Measurements from ENCODE around the gene GNB1.
"Not testable (repeated sequence)": the region's sequence is repeated elsewhere in the genome, so short reads cannot be mapped to it uniquely, and the experiment has no call there.

The GNB1 gene

DNA sequence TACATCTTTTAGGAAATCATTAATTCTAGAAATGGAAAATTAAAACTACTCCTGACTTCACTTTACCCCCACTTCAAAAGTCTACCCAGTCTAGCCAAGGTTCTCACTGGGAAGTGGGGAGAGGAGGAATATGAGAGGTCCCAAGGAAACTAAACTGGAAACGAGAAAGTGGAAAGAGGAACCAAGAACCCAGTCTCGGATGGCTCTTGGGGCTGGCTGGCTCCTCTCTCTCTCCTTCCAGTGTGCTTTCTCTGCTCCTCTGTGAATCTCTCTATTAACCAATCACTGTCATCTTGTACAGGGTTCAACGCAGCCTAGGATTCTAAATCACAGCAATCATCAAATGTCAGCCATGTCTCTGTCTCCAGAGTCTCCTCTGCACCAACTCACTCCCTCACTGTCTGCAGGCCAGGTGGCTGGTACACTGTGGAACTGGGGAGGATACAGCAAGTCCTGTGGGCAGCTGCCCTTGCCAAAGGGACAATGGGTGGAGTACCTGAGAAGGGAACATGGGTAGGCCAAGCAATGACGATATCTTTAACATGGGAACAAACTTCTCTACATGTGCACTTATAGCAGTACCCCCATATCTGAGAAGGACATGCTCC lies 33.7 kb downstream of the GNB1 start:
- no peak for TF ChIP-seq CTCF (IDR thresholded peaks at IDR 0.05; ENCODE audit: low read depth, low read length)
- no peak for DNase-seq (ENCODE audit: extremely low read depth, low read depth)

GRCh38 chr1:1856161-1856560 lies 34.7 kb downstream of the GNB1 start:
- DNase-seq (ENCODE audit: extremely low read depth, low read depth) = not testable (repeated sequence)

GRCh38 chr1:1853593-1854257 lies 37.2 kb downstream of the GNB1 start:
- TF ChIP-seq CTCF (IDR thresholded peaks at IDR 0.05; ENCODE audit: low read depth, low read length) = no peak
- DNase-seq (ENCODE audit: extremely low read depth, low read depth) = no peak

DNA sequence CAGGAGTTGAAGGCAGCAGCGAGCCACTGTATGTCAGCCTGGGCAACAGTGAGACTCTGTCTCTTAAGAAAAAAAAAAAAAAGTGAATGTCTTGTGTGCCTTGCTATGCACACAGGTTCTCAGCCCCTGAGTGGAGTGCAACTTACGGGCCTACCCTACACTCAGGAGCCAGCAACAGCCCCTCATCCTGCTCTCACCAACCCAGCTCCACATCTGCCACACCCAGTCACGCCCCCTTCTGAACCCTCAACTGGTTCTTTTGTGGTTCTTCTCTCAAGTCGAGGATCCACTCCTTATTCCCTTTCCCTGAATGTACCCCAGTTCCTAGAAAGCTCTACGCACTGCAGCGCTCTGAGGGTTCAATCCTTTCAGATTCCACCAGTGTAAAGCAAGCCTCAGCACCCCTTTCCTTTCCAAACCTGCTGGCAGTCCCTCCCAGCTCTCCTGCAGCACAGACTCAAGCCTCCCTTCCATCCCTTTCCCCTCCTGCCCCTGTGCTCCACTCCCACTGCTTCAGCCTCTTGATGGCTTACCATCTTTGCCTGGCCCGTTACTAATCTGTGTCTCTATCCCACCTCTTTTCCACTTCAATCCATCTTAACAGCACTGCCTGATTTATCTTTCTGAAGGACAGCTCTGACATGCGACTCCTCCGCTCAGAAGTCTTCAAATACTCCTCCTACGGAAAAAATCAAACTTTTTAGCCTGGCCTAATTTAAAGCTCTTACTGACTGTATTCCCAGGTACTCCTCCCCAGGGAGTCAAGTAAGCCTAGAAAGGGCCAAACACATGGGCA lies 38.1 kb downstream of the GNB1 start:
- DNase-seq (ENCODE audit: extremely low read depth, low read depth) = no peak
- TF ChIP-seq CTCF (IDR thresholded peaks at IDR 0.05; ENCODE audit: low read depth, low read length) = no peak

GRCh38 chr1:1847890-1848289 lies 43.0 kb downstream of the GNB1 start:
- no peak for DNase-seq (ENCODE audit: extremely low read depth, low read depth)
- no peak for TF ChIP-seq CTCF (IDR thresholded peaks at IDR 0.05; ENCODE audit: low read depth, low read length)

- no peak for DNase-seq (ENCODE audit: extremely low read depth, low read depth)
- TF ChIP-seq CTCF (IDR thresholded peaks at IDR 0.05; ENCODE audit: low read depth, low read length) = no peak
Measured at GRCh38 chr1:1847061-1847850, 43.6 kb downstream of the GNB1 start.

DNA sequence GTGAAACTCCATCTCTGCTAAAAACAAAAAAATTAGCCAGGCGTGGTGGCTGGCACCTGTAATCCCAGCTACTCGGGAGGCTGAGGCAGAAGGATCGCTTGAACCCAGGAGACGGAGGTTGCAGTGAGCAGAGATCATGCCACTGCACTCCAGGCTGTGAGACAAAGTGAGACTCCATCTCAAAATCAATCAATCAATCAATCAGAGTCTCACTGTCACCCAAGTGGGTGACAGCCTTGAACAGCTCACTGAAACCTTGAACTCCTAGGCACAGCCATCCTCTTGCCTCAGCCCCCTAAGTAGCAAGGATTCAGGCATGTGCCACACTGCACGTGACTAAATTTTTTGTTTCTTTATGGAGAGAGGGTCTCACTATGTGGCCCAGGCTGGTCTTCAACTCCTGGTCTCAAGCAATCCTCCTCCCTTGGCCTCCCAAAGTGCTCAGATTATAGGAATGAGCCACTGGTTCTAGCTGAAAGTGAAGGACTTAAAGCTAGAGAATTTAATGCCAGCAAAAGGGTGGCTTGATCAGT lies 44.4 kb downstream of the GNB1 start:
- no peak for DNase-seq (ENCODE audit: extremely low read depth, low read depth)
- TF ChIP-seq CTCF (IDR thresholded peaks at IDR 0.05; ENCODE audit: low read depth, low read length) = no peak
